Gastrocnemius medialis (tissue), 4 donors: ENCODE data around the gene YTHDF1.

Experiments
- CTCF ChIP-seq, 5 experiments: fragments of 450-650 bp in 3 of 5; fragments of 200-600 bp in 2 of 5; sonication (generic) in 2 of 5; IDR thresholded peaks in 4 of 5; conservative IDR thresholded peaks in 1 of 5; 1 replicate in 4 of 5; 2 replicates in 1 of 5; pipeline ENCODE4 v1.5.1; 2016 to 2019; ENCODE audit warnings: antibody characterized with exemption in 5 of 5, mild to moderate bottlenecking in 3 of 5, moderate library complexity in 3 of 5
- POLR2A ChIP-seq, 2 donors: fragments of 450-650 bp; IDR thresholded peaks; one replicate each; pipeline ENCODE4 v1.6.1; 2017; ENCODE audit warnings: antibody characterized with exemption in 2 of 2, mild to moderate bottlenecking in 2 of 2, moderate library complexity in 2 of 2

GRCh38 chr20:63238514-63239125 is 22.7 kb upstream of the YTHDF1 start:
- TF ChIP-seq CTCF (IDR thresholded peaks at IDR 0.05 in 4 of 5, conservative IDR thresholded peaks at IDR 0.05 in 1 of 5) (no peak), POLR2A (IDR thresholded peaks at IDR 0.05) (no peak)
